GM12878 (cell line): ENCODE results near the gene TMEM176B. TPM values are rescaled to one million over a fixed set of nuclear protein-coding genes. Genes with fewer than 3 reads are reported as not detected.

ENCODE experiments used
- ATAC-seq: fragments of 200-7000 bp; cut with Tn5 transposase; 3 replicates; pipeline ENCODE4 v1.9.1; 2020; ENCODE audit warnings: mild to moderate bottlenecking, moderate library complexity
- BruUV-seq: library from RNA; stranded (reverse); fragments of 400-500 nt; replicated peaks from 2 replicates; lab custom pipeline; 2021; lab: Mats Ljungman, UMichigan
- CTCF ChIA-PET: fragments of 300-600 bp; sonication (Branson Sonifier 250); formaldehyde crosslinking; extraction: SDS; loops from one replicate; lab custom pipeline; 2021; ENCODE audit warnings: inconsistent platforms; lab: Yijun Ruan, JAX
- POLR2A ChIA-PET: fragments of 350-600 bp; formaldehyde crosslinking; extraction: SDS; loops from one replicate; lab custom pipeline; 2021; ENCODE audit warnings: inconsistent platforms; lab: Charles Lee
- RAD21 ChIA-PET: fragments of 300-600 bp; sonication (Branson Sonifier 250); formaldehyde crosslinking; loops from one replicate; lab custom pipeline; 2023; ENCODE audit warnings: antibody characterized with exemption; ENCODE audit not compliant: unreplicated experiment; lab: Charles Lee
- SMC1A ChIA-PET: fragments of 300-600 bp; sonication (Branson Sonifier 250); formaldehyde crosslinking; loops from one replicate; lab custom pipeline; 2023; ENCODE audit not compliant: unreplicated experiment, uncharacterized antibody; lab: Charles Lee
- DNase-seq: peaks from one replicate; pipeline ENCODE4 v3.0.0-alpha.2; 2011; ENCODE audit warnings: low read depth, low spot score
- FAIRE-seq: peaks from 3 replicates; lab custom pipeline; 2011; peaks lifted over from hg19 to GRCh38; lab: Jason Lieb, UNC
- H2AFZ ChIP-seq: 2 replicates; pipeline ENCODE4 v1.6.0; 2011; ENCODE audit warnings: low read depth, low read length, control low read depth; ENCODE audit not compliant: control insufficient read depth
- H3K27ac ChIP-seq: 2 replicates; pipeline ENCODE4 v1.5.1; 2011; ENCODE audit warnings: control low read depth; ENCODE audit not compliant: control insufficient read depth, insufficient read depth
- H3K27me3 ChIP-seq, 2 experiments: replicated peaks in 1 of 2; 2 replicates each; pipeline versions ENCODE4 v1.6.0 to v1.6.1; 2011; ENCODE audit warnings: low read length in 1 of 2; ENCODE audit not compliant: control insufficient read depth in 2 of 2, insufficient read depth in 2 of 2
- H3K36me3 ChIP-seq, 2 experiments: 2 replicates each; pipeline ENCODE4 v1.5.1; 2011; ENCODE audit warnings: low read length in 1 of 2; ENCODE audit not compliant: control insufficient read depth in 2 of 2, insufficient read depth in 2 of 2
- H3K4me1 ChIP-seq: 2 replicates; pipeline ENCODE4 v1.6.1; 2011; ENCODE audit warnings: mild to moderate bottlenecking, low read length, moderate library complexity, mixed read lengths; ENCODE audit not compliant: control insufficient read depth, insufficient read depth
- H3K4me2 ChIP-seq: 2 replicates; pipeline ENCODE4 v1.6.0; 2011; ENCODE audit warnings: control low read depth; ENCODE audit not compliant: control insufficient read depth, insufficient read depth
- H3K4me3 ChIP-seq: fragments of 200-600 bp; sonication (generic); 2 replicates; pipeline ENCODE4 v1.5.1; 2016
- H3K79me2 ChIP-seq: 2 replicates; pipeline ENCODE4 v1.6.0; 2011; ENCODE audit warnings: low read length; ENCODE audit not compliant: control insufficient read depth, insufficient read depth
- H3K9ac ChIP-seq: 2 replicates; pipeline ENCODE4 v1.8.0; 2011; ENCODE audit warnings: low read length, control low read depth, mixed read lengths; ENCODE audit not compliant: control insufficient read depth, insufficient read depth
- H3K9me3 ChIP-seq: replicated peaks from 3 replicates; pipeline ENCODE4 v1.5.1; 2011; ENCODE audit warnings: mild to moderate bottlenecking, low read length; ENCODE audit not compliant: control insufficient read depth, insufficient read depth
- H4K20me1 ChIP-seq: 2 replicates; pipeline ENCODE4 v1.6.0; 2011; ENCODE audit not compliant: control insufficient read depth, insufficient read depth
- CBX3 ChIP-seq: fragments of 200-600 bp; sonication (generic); IDR thresholded peaks from 2 replicates; pipeline ENCODE4 v1.6.1; 2016; ENCODE audit warnings: low read depth, borderline replicate concordance
- EED ChIP-seq: sonication (generic); IDR thresholded peaks from 2 replicates; pipeline ENCODE4 v1.6.1; 2016; ENCODE audit warnings: antibody characterized with exemption, low read depth
- GATAD2B ChIP-seq: fragments of 450-650 bp; conservative IDR thresholded peaks from 2 replicates; pipeline ENCODE4 v1.6.1; 2017; ENCODE audit warnings: low read depth, mild to moderate bottlenecking, moderate library complexity
- MLLT1 ChIP-seq: fragments of 450-650 bp; IDR thresholded peaks from 2 replicates; pipeline ENCODE4 v1.6.1; 2016; ENCODE audit warnings: mild to moderate bottlenecking
- NBN ChIP-seq: fragments of 450-650 bp; IDR thresholded peaks from 2 replicates; pipeline ENCODE4 v1.6.1; 2016
- PKNOX1 ChIP-seq: fragments of 450-650 bp; IDR thresholded peaks from 2 replicates; pipeline ENCODE4 v1.6.1; 2016; ENCODE audit warnings: mild to moderate bottlenecking
- PRDM15 ChIP-seq: fragments of 450-650 bp; formaldehyde crosslinking; IDR thresholded peaks from 2 replicates; pipeline ENCODE4 v1.4.0; 2020; ENCODE audit warnings: mild to moderate bottlenecking, moderate library complexity
- ZBTB11 ChIP-seq: fragments of 450-650 bp; formaldehyde crosslinking; IDR thresholded peaks from 2 replicates; pipeline ENCODE4 v1.5.0; 2022; ENCODE audit warnings: mild to moderate bottlenecking, missing genetic modification characterization
- WGBS: methylation state at CpG from one replicate; pipeline ENCODE4 v1.1.6; 2016; ENCODE audit warnings: low lambda C conversion rate; ENCODE audit not compliant: insufficient replicate concordance, insufficient coverage; ENCODE audit errors: missing lambda C conversion rate; 5-methylcytosine and 5-hydroxymethylcytosine counted together
- in situ Hi-C: fragments of 300-500 bp; cut with MboI; formaldehyde crosslinking; loops from 9 replicates; pipeline ENCODE4 v1.14.3; 2018; ENCODE audit warnings: mixed read lengths
- intact Hi-C: fragments of 100-400 bp; cut with micrococcal nuclease; formaldehyde crosslinking; loops from one replicate; pipeline ENCODE4 v1.14.2; 2022; ENCODE audit not compliant: unreplicated experiment
- polyA plus RNA-seq, 11 experiments: library from polyadenylated mRNA; depleted of rRNA in 4 of 11; unstranded in 6 of 11; stranded (reverse) in 5 of 11; fragments of >200 nt; fragmentation: Nextera tagmentation in 4 of 11; fragmentation: Illumina TruSeq in 1 of 11; extraction: Ambion mirVana in 4 of 11; extraction: Trizol in 1 of 11; gene quantifications; 1 replicate in 1 of 11; 2 replicates in 10 of 11; pipeline versions ENCODE4 v1.2.1 to v1.2.3, GENCODE V29; 2011 to 2016; ENCODE audit warnings: inconsistent platforms in 2 of 11, missing spikeins in 2 of 11, low read depth in 1 of 11
- total RNA-seq, 4 experiments: library from RNA; depleted of rRNA in 3 of 4; stranded (reverse); fragments of >200 nt in 3 of 4; fragmentation: Illumina TruSeq in 1 of 4; extraction: Trizol in 1 of 4; gene quantifications; 2 replicates each; pipeline versions ENCODE4 v1.2.1 to v1.2.3, GENCODE V29; 2013 to 2021
- TF ChIP-seq, protein P1 (sequence below): fragments of 450-650 bp; IDR thresholded peaks from 2 replicates; pipeline ENCODE4 v1.6.1; 2017; ENCODE audit warnings: mild to moderate bottlenecking

Gene TMEM176B
- total and polyA plus RNA-seq, 10 of the 15 experiments (the other 5 are each of a cell fraction or from before 2014, with no cell fraction given): 0.05 to 0.40 (median 0.20) TPM; not detected in 4

DNA sequence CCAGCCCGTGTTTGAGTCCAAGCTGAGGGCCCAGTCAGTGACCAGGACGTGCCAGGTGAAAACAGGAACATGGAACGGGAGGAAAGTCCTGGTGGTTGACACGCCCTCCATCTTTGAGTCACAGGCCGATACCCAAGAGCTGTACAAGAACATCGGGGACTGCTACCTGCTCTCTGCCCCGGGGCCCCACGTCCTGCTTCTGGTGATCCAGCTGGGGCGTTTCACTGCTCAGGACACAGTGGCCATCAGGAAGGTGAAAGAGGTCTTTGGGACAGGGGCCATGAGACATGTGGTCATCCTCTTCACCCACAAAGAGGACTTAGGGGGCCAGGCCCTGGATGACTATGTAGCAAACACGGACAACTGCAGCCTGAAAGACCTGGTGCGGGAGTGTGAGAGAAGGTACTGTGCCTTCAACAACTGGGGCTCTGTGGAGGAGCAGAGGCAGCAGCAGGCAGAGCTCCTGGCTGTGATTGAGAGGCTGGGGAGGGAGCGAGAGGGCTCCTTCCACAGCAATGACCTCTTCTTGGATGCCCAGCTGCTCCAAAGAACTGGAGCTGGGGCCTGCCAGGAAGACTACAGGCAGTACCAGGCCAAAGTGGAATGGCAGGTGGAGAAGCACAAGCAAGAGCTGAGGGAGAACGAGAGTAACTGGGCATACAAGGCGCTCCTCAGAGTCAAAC is 57.7 kb downstream of the TMEM176B start:
- SMC1A ChIA-PET: interaction anchor here (0.7 to 1.9 kb wide), 2 partner anchors 56 to 297 kb away, joined by 3 to 6 read pairs; partner anchors contain the start of gene GIMAP2
- H3K27me3 ChIP-seq: no peaks in the 10 kb centered on the region
- DNase-seq: no peak
- H3K9me3 ChIP-seq: no peaks in the 10 kb centered on the region; the same call in 2 of the 3 replicates
- ATAC-seq: no peak
- FAIRE-seq: no peak
- BruUV-seq: no TSS peak
- in situ Hi-C loops (no loop called here), intact Hi-C loops (no loop called here)
- H3K36me3 ChIP-seq: peaks cover 0 to 10% of the 10 kb centered on the region in 2 experiments; a peak in 2 of 4 replicates
- CTCF ChIA-PET: interaction anchor here (0.7 to 2.7 kb wide), 3 partner anchors 12 to 293 kb away, joined by 3 to 8 read pairs (median 4); no protein-coding TSS in a partner anchor
- POLR2A ChIA-PET: no interaction called here
- peaks cover 31% of the 10 kb centered on the region for H3K79me2 ChIP-seq
- RAD21 ChIA-PET: interaction anchor here (1.2 kb wide), 1 partner anchor 13 kb away, joined by 4 read pairs; no protein-coding TSS in a partner anchor
- H3K9ac ChIP-seq: no peak overlapping the region
- H3K4me3 ChIP-seq: no peak overlapping the region
- 68% methylated on average over 14 of the region's 14 CpGs for WGBS
- H3K4me1 ChIP-seq: no peaks in the 10 kb centered on the region; the same call in 1 of the 2 replicates
- H3K27ac ChIP-seq: no peak overlapping the region
- no peak overlapping the region for H2AFZ ChIP-seq
- no peaks in the 10 kb centered on the region for H4K20me1 ChIP-seq
- peak overlapping the region; percentile 21; the same call in 1 of the 2 replicates for H3K4me2 ChIP-seq
- TF ChIP-seq GATAD2B: no peak
- no peak for TF ChIP-seq MLLT1
- no peak for TF ChIP-seq NBN
- TF ChIP-seq, protein P1, sequence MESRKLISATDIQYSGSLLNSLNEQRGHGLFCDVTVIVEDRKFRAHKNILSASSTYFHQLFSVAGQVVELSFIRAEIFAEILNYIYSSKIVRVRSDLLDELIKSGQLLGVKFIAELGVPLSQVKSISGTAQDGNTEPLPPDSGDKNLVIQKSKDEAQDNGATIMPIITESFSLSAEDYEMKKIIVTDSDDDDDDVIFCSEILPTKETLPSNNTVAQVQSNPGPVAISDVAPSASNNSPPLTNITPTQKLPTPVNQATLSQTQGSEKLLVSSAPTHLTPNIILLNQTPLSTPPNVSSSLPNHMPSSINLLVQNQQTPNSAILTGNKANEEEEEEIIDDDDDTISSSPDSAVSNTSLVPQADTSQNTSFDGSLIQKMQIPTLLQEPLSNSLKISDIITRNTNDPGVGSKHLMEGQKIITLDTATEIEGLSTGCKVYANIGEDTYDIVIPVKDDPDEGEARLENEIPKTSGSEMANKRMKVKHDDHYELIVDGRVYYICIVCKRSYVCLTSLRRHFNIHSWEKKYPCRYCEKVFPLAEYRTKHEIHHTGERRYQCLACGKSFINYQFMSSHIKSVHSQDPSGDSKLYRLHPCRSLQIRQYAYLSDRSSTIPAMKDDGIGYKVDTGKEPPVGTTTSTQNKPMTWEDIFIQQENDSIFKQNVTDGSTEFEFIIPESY: no peak
- no peak for TF ChIP-seq PRDM15 (CRISPR knock-in tag)
- no peak for TF ChIP-seq CBX3
- no peak for TF ChIP-seq PKNOX1
- TF ChIP-seq ZBTB11 (CRISPR knock-in tag): no peak
- TF ChIP-seq EED: no peak
